ENCODE data around the gene ACSL3.

DNA sequence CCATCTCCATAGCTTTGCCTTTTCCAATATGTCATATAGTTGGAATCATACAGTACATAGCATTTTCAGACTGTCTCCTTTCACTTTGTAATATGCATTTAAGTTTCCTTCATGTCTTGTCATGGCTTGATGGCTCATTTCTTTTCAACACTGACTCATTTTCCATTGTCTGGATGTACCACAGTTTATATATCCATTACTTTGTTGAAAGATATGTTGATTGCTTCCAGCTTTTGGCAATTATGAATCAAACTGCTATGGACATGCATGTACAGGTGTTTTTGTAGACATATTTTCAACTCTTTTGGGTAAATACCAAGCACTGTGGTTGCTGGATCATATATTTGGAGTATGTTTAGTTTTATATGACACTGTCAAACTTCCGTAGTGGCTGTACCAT, 26.3 kb downstream of the ACSL3 start:
- TF ChIP-seq CTCF (IDR thresholded peaks at IDR 0.05; ENCODE audit: low read length) (no peak), EZH2 (IDR thresholded peaks at IDR 0.05; ENCODE audit: borderline replicate concordance, low read length) (no peak)
